Stimulated activated CD8-positive, alpha-beta memory T cell treated with anti-CD3 and anti-CD28 coated beads, Interleukin-15, amount 100 ng/mL, for 24 hours (primary cell): Measurements from ENCODE around the gene MSMO1.

Source experiments
- DNase-seq: peaks from one replicate; pipeline ENCODE4 v3.0.0-alpha.2; 2020; ENCODE audit warnings: low read depth

The MSMO1 gene

GRCh38 chr4:165360985-165361670, 33.7 kb downstream of the MSMO1 start:
- no peak for DNase-seq

GRCh38 chr4:165361810-165362209, 34.3 kb downstream of the MSMO1 start:
- no peak for DNase-seq

- no peak for DNase-seq
Measured at GRCh38 chr4:165364452-165365080, 37.1 kb downstream of the MSMO1 start.

- DNase-seq, result no peak
Measured at GRCh38 chr4:165367040-165367439, 39.6 kb downstream of the MSMO1 start.

GRCh38 chr4:165368114-165368513, 40.6 kb downstream of the MSMO1 start:
- no peak for DNase-seq

- DNase-seq, result no peak
Measured at GRCh38 chr4:165368567-165368966, 41.1 kb downstream of the MSMO1 start.

- DNase-seq, result no peak
Measured at GRCh38 chr4:165369522-165369921, 42.1 kb downstream of the MSMO1 start.

GRCh38 chr4:165370530-165370929, 43.1 kb downstream of the MSMO1 start:
- no peak for DNase-seq

- DNase-seq, result no peak
Measured at GRCh38 chr4:165375465-165375864, 48.0 kb downstream of the MSMO1 start.

GRCh38 chr4:165378398-165378744, 50.9 kb downstream of the MSMO1 start:
- DNase-seq, result no peak

GRCh38 chr4:165378745-165379677, 51.5 kb downstream of the MSMO1 start, which contains the start of gene CPE:
TSS of gene CPE (plus strand) at chr4:165379008. CDS start at chr4:165379222, 214 bp downstream.
- peak; percentile 14 for DNase-seq

GRCh38 chr4:165379678-165380064, 52.2 kb downstream of the MSMO1 start:
- DNase-seq, result no peak

- DNase-seq, result no peak
Measured at GRCh38 chr4:165380805-165381204, 53.3 kb downstream of the MSMO1 start.

GRCh38 chr4:165381821-165382373, 54.4 kb downstream of the MSMO1 start:
- DNase-seq, result no peak

- no peak for DNase-seq
Measured at GRCh38 chr4:165382640-165383039, 55.2 kb downstream of the MSMO1 start.

- DNase-seq, result no peak
Measured at GRCh38 chr4:165383591-165384073, 56.2 kb downstream of the MSMO1 start.

GRCh38 chr4:165384186-165384585, 56.7 kb downstream of the MSMO1 start:
- DNase-seq, result no peak

GRCh38 chr4:165384598-165384997, 57.1 kb downstream of the MSMO1 start:
- no peak for DNase-seq

- DNase-seq, result no peak
Measured at GRCh38 chr4:165385126-165385525, 57.7 kb downstream of the MSMO1 start.

- no peak for DNase-seq
Measured at GRCh38 chr4:165386328-165386727, 58.9 kb downstream of the MSMO1 start.

- DNase-seq, result no peak
Measured at GRCh38 chr4:165388756-165389155, 61.3 kb downstream of the MSMO1 start.
